ENCODE measurements around the gene AKT3.
"Not testable (repeated sequence)": the region's sequence is repeated elsewhere in the genome, so short reads cannot be mapped to it uniquely, and the experiment has no call there.

The AKT3 gene

DNA sequence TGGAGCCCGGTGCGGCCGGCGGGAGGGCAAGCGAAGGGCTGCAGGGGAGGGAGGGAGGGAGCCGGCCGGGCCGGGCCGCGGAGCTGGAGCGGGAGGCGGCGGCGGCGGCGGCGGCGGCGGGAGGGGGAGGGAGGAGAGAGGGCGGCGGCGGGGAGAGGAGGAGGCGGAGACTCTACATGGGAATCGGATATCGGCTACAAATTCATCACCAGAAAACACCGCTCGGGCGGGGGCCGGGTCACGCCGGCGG lies at the start of gene AKT3:
Gene AKT3 (minus strand): TSS at position 42 of the 250 bp plus-strand sequence. CDS start 7,073 bp downstream, outside the sequence.
- Mint-ChIP-seq H3K9me3 (no peaks in the 10 kb centered on the region), H3K4me1 (ENCODE audit: low read depth) (peaks cover 19% of the 10 kb centered on the region), H3K27me3 (ENCODE audit: low read depth) (peaks cover 45% of the 10 kb centered on the region), H3K27ac (peak within 1 kb of the TSS; percentile 94), H3K4me3 (peak within 1 kb of the TSS; percentile 96), H3K36me3 (ENCODE audit: low read depth) (peaks cover 1% of the 10 kb centered on the region)
- DNase-seq (ENCODE audit: low spot score) = no peak

DNA sequence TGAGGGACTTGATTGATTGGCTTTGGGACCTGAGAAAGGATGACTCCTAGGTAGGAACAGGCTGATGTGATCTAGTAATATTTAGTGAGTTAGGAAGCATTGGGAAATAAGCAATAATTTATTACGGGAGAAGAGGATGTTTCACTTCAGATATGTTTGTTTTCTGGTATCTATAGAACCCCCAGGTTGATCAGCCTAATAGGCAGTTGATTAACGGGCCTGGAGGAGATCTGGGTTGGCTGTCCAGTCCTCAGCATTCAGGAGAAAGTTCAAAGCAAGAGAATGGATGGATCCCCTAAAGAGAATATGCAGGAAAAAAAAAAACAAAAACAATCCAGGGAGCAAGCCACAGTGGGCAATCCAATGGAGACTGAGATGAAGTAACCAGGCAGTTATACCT lies 48.2 kb upstream of the AKT3 start:
- H3K9me3 Mint-ChIP-seq = no peaks in the 10 kb centered on the region
- no peak for DNase-seq (ENCODE audit: low spot score)

DNA sequence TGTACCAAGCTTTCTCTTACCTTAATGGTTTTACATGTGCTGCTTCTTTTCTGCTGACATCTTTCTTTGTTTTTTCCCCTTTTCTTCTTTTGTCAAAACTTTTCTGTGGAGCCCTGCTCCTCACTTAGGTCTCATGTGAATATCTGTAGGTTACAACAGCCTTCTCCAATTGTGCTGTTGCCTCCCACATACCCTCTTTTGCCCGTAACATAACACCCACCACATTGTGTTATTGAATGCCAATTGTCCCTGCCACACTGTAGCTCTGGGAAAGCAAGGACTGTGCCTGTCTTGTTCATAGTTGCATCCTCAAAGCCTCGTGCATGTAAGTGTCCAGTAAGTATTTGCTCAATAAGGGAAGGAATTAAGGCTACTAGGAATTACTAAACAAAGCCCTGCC lies 46.3 kb upstream of the AKT3 start:
- Mint-ChIP-seq H3K27me3 (ENCODE audit: low read depth) (no peaks in the 10 kb centered on the region), H3K27ac (no peak overlapping the region), H3K9me3 (no peaks in the 10 kb centered on the region), H3K36me3 (ENCODE audit: low read depth) (no peaks in the 10 kb centered on the region), H3K4me3 (no peak overlapping the region), H3K4me1 (ENCODE audit: low read depth) (no peaks in the 10 kb centered on the region)
- DNase-seq (ENCODE audit: low spot score) = no peak

More for the DNA sequence above, 48.2 kb upstream of the AKT3 start:
- Mint-ChIP-seq H3K4me3 (no peak overlapping the region), H3K4me1 (ENCODE audit: low read depth) (no peaks in the 10 kb centered on the region), H3K27ac (no peak overlapping the region), H3K27me3 (ENCODE audit: low read depth) (no peaks in the 10 kb centered on the region), H3K36me3 (ENCODE audit: low read depth) (no peaks in the 10 kb centered on the region)

- no peak for DNase-seq (ENCODE audit: low spot score)
- Mint-ChIP-seq H3K9me3 (no peaks in the 10 kb centered on the region), H3K4me1 (ENCODE audit: low read depth) (no peaks in the 10 kb centered on the region), H3K4me3 (no peak overlapping the region), H3K27ac (no peak overlapping the region), H3K36me3 (ENCODE audit: low read depth) (no peaks in the 10 kb centered on the region), H3K27me3 (ENCODE audit: low read depth) (peaks cover 2% of the 10 kb centered on the region)
Observed at GRCh38 chr1:243892456-243892855, 42.4 kb upstream of the AKT3 start.

DNA sequence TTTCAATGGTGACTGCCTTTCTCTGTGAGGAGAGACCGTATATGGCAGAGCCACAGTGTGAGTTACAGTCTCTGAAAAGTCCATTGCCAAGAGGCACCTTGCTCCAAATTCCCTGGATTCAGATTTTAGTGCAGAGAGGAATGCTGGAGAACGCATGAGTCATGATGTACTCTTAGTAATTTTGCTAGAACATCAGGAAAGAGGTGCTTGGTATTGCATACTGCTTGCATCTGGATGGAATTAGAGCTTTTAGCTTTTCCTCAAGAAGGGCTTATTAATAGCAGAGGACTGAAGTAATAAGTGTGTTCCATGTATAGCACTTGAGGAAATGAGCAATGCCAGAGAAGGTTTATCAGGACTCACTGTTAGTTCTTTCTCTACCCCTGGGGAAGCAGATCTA lies 40.5 kb upstream of the AKT3 start:
- Mint-ChIP-seq H3K4me1 (ENCODE audit: low read depth) (no peaks in the 10 kb centered on the region), H3K9me3 (no peaks in the 10 kb centered on the region), H3K27ac (no peak overlapping the region), H3K4me3 (no peak overlapping the region), H3K36me3 (ENCODE audit: low read depth) (no peaks in the 10 kb centered on the region), H3K27me3 (ENCODE audit: low read depth) (peaks cover 2% of the 10 kb centered on the region)
- no peak for DNase-seq (ENCODE audit: low spot score)

DNA sequence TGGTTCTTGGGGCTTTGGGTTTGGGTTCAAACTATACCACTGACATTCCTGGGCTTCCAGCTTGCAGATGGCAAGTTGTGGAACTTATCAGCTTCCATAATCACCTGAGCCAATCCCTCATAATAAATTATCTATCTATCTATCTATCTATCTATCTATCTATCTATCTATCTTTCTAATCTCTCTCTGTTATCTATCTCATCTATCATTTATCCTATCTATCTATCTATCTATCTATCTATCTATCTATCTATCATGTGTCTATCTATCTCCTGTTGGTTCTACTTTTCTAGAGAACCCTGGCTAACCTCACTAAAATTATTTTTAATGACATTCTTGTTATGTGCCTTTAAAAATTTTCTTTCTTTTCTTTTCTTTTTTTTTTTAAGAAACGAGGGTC lies 35.8 kb upstream of the AKT3 start:
- Mint-ChIP-seq H3K36me3 (ENCODE audit: low read depth) (no peaks in the 10 kb centered on the region), H3K4me1 (ENCODE audit: low read depth) (no peaks in the 10 kb centered on the region), H3K4me3 (no peak overlapping the region), H3K9me3 (no peaks in the 10 kb centered on the region), H3K27ac (no peak overlapping the region), H3K27me3 (ENCODE audit: low read depth) (peaks cover 3% of the 10 kb centered on the region)
- no peak for DNase-seq (ENCODE audit: low spot score)

DNA sequence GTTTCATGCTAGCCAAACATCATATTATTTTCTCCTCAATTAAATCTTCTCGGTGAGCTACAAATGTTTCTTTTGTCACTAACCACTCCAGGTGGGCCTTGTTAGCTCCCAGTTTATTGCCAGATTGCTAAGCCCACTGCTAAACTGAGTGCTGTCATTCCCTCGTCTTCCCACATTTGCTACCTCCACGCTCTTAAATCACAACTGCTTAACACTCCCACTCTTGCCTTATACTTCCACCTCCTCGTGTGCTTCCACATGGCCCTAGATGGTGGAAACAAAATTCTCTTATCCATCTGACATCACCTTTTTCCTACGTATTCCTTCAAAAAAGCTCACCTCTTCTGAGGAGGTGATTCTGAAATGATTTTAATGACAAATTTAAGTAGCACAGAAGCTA lies 34.6 kb upstream of the AKT3 start:
- peaks cover 2% of the 10 kb centered on the region for H3K27me3 Mint-ChIP-seq (ENCODE audit: low read depth)
- H3K9me3 Mint-ChIP-seq = no peaks in the 10 kb centered on the region
- H3K4me3 Mint-ChIP-seq = no peak overlapping the region
- no peak overlapping the region for H3K27ac Mint-ChIP-seq
- DNase-seq (ENCODE audit: low spot score) = no peak
- H3K36me3 Mint-ChIP-seq (ENCODE audit: low read depth) = no peaks in the 10 kb centered on the region
- no peaks in the 10 kb centered on the region for H3K4me1 Mint-ChIP-seq (ENCODE audit: low read depth)

DNA sequence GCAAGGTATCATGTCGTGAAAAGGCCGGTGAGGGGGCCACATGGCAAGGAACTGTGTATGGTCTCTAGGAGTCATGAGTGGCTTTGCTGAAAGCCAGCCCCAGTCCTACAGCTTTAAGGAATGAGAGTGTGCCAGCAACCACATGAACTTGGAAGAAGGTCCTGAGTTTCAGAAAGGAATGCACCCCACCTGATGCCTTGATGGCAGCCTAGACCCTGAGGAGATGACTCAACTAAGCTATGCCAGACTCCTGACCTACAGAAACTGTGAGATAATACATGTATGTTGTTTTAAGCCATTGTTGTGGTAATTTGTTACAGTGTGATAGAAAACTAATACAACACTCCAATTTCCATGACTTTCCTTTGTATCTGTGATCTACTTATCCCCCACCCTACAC lies 33.5 kb upstream of the AKT3 start:
- no peak overlapping the region for H3K4me3 Mint-ChIP-seq

GRCh38 chr1:243882276-243882675 lies 32.2 kb upstream of the AKT3 start:
- H3K9me3 Mint-ChIP-seq = no peaks in the 10 kb centered on the region
- no peaks in the 10 kb centered on the region for H3K36me3 Mint-ChIP-seq (ENCODE audit: low read depth)
- H3K27me3 Mint-ChIP-seq (ENCODE audit: low read depth) = peaks cover 5% of the 10 kb centered on the region
- no peak overlapping the region for H3K27ac Mint-ChIP-seq
- DNase-seq (ENCODE audit: low spot score) = no peak
- H3K4me3 Mint-ChIP-seq = no peak overlapping the region
- H3K4me1 Mint-ChIP-seq (ENCODE audit: low read depth) = no peaks in the 10 kb centered on the region

More for the DNA sequence above, 33.5 kb upstream of the AKT3 start:
- Mint-ChIP-seq H3K9me3 (no peaks in the 10 kb centered on the region), H3K27ac (no peak overlapping the region), H3K27me3 (ENCODE audit: low read depth) (peaks cover 5% of the 10 kb centered on the region), H3K36me3 (ENCODE audit: low read depth) (no peaks in the 10 kb centered on the region), H3K4me1 (ENCODE audit: low read depth) (no peaks in the 10 kb centered on the region)
- no peak for DNase-seq (ENCODE audit: low spot score)

DNA sequence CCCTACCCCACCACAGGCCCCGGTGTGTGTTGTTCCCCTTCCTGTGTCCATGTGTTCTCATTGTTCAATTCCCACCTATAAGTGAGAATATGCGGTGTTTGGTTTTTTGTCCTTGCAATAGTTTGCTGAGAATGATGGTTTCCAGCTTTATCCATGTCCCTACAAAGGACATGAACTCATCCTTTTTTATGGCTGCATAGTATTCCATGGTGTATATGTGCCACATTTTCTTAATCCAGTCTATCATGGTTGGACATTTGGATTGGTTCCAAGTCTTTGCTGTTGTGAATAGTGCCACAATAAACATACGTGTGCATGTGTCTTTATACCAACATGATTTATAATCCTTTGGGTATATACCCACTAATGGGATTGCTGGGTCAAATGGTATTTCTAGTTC lies 27.0 kb upstream of the AKT3 start:
- H3K4me3 Mint-ChIP-seq; DNase-seq (ENCODE audit: low spot score); H3K36me3 Mint-ChIP-seq (ENCODE audit: low read depth); H3K27me3 Mint-ChIP-seq (ENCODE audit: low read depth); H3K9me3 Mint-ChIP-seq; H3K4me1 Mint-ChIP-seq (ENCODE audit: low read depth); H3K27ac Mint-ChIP-seq: not testable (repeated sequence)

DNA sequence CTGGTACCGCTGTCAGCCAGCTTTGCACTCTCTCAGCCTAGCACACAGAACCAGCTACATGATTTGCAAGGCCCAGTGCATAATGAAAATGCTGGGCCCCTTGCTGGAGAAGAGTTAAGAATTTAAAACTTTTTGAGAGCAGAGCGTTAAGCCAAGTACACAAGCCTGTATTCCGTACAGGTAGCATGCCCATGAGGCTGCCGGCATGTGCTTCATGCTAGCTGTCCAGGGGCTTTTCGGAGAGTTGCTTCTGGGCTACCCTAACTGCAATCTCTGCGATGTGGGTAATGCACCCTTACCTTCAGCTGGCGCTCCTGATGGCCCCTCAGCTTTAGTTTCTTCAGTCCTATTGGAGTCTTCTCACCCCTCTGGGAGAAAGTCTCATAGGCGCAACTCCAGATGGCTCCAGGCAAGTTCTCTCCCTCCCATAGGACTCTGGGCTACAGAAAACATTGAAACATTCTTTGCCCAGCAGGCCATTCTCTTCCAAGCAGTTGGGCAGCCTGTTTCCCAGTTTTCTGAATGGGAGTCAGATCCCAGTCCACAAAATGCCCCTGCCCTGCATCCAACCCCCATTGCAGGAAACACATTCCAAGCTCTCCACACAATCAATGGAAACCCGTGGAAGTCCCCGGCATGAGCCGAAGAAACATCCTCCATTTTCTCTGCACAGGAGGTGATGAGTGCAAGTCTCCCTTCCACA lies 5.7 kb upstream of the AKT3 start:
- Mint-ChIP-seq H3K4me3 (no peak overlapping the region), H3K36me3 (ENCODE audit: low read depth) (no peaks in the 10 kb centered on the region), H3K4me1 (ENCODE audit: low read depth) (peaks cover 7% of the 10 kb centered on the region), H3K27me3 (ENCODE audit: low read depth) (peaks cover 47% of the 10 kb centered on the region), H3K27ac (no peak overlapping the region), H3K9me3 (no peaks in the 10 kb centered on the region)
- no peak for DNase-seq (ENCODE audit: low spot score)

- DNase-seq (ENCODE audit: low spot score) = no peak
- no peaks in the 10 kb centered on the region for H3K9me3 Mint-ChIP-seq
- peaks cover 1% of the 10 kb centered on the region for H3K36me3 Mint-ChIP-seq (ENCODE audit: low read depth)
- peak overlapping the region; percentile 60 for H3K27ac Mint-ChIP-seq
- H3K4me3 Mint-ChIP-seq = peak overlapping the region; percentile 88
- H3K27me3 Mint-ChIP-seq (ENCODE audit: low read depth) = peaks cover 41% of the 10 kb centered on the region
- peaks cover 14% of the 10 kb centered on the region for H3K4me1 Mint-ChIP-seq (ENCODE audit: low read depth)
Observed at GRCh38 chr1:243851765-243852164, 1.7 kb upstream of the AKT3 start.

GRCh38 chr1:243851257-243851756 lies 1.3 kb upstream of the AKT3 start:
- H3K27ac Mint-ChIP-seq = peak overlapping the region; percentile 60
- peaks cover 45% of the 10 kb centered on the region for H3K27me3 Mint-ChIP-seq (ENCODE audit: low read depth)
- peaks cover 1% of the 10 kb centered on the region for H3K36me3 Mint-ChIP-seq (ENCODE audit: low read depth)
- peak overlapping the region; percentile 88 for H3K4me3 Mint-ChIP-seq
- peaks cover 16% of the 10 kb centered on the region for H3K4me1 Mint-ChIP-seq (ENCODE audit: low read depth)
- no peak for DNase-seq (ENCODE audit: low spot score)
- H3K9me3 Mint-ChIP-seq = no peaks in the 10 kb centered on the region

- H3K4me3 Mint-ChIP-seq = peak overlapping the region; percentile 88
- H3K4me1 Mint-ChIP-seq (ENCODE audit: low read depth) = peaks cover 19% of the 10 kb centered on the region
- DNase-seq (ENCODE audit: low spot score) = peak; percentile 85
Observed at GRCh38 chr1:243850452-243851256, 611 bp upstream of the AKT3 start.

More at GRCh38 chr1:243850452-243851256, 611 bp upstream of the AKT3 start:
- H3K9me3 Mint-ChIP-seq = no peaks in the 10 kb centered on the region
- peak overlapping the region; percentile 83 for H3K27ac Mint-ChIP-seq
- peaks cover 45% of the 10 kb centered on the region for H3K27me3 Mint-ChIP-seq (ENCODE audit: low read depth)
- H3K36me3 Mint-ChIP-seq (ENCODE audit: low read depth) = peaks cover 1% of the 10 kb centered on the region

Data from T-helper 2 cell treated with Interferon-gamma antibody and Interleukin-4, amounts not matched to agents 5 μg/mL and 100 μg/mL, for 36 hours (primary cell).